NCI-H226 (cell line): Measurements from ENCODE around the gene NFKBIA.
"Not testable (repeated sequence)": the region's sequence is repeated elsewhere in the genome, so short reads cannot be mapped to it uniquely, and the experiment has no call there.

Experiments used
- DNase-seq: peaks from one replicate; pipeline ENCODE4 v3.0.0-alpha.2; 2015

Gene NFKBIA

GRCh38 chr14:35365130-35366055 lies 39.2 kb downstream of the NFKBIA start:
- DNase-seq, result peak; percentile 52

- DNase-seq, result no peak
Observed at GRCh38 chr14:35362911-35363374, 41.6 kb downstream of the NFKBIA start.

- DNase-seq, result no peak
Observed at GRCh38 chr14:35362450-35362849, 42.1 kb downstream of the NFKBIA start.

- no peak for DNase-seq
Observed at GRCh38 chr14:35361141-35361480, 43.4 kb downstream of the NFKBIA start.

GRCh38 chr14:35359655-35360054 lies 44.9 kb downstream of the NFKBIA start:
- DNase-seq, result not testable (repeated sequence)

- DNase-seq, result peak; percentile 59
Observed at GRCh38 chr14:35355981-35356841, 48.3 kb downstream of the NFKBIA start.

- not testable (repeated sequence) for DNase-seq
Observed at GRCh38 chr14:35355235-35355634, 49.3 kb downstream of the NFKBIA start.

GRCh38 chr14:35353409-35354172 lies 51.0 kb downstream of the NFKBIA start:
- DNase-seq, result no peak

- no peak for DNase-seq
Observed at GRCh38 chr14:35352274-35353233, 52.0 kb downstream of the NFKBIA start.

- no peak for DNase-seq
Observed at GRCh38 chr14:35351897-35352273, 52.7 kb downstream of the NFKBIA start.
